OCI-LY3 (cell line): ENCODE results near the gene TCF23.

Source experiments
- H2AFZ ChIP-seq: fragments of 200-600, 300-600 bp; shearing (Covaris generic); 2 replicates; pipeline ENCODE4 v1.6.0; 2014; ENCODE audit warnings: antibody characterized with exemption, low read depth, low read length
- H3K27ac ChIP-seq: fragments of 200-600, 300-600 bp; sonication (generic); 2 replicates; pipeline ENCODE4 v1.5.1; 2014; ENCODE audit warnings: mild to moderate bottlenecking, low read length, moderate library complexity, mixed read lengths
- H3K27me3 ChIP-seq: fragments of 200-600, 300-600 bp; sonication (generic); 2 replicates; pipeline ENCODE4 v1.6.1; 2014; ENCODE audit warnings: low read depth, low read length, mixed read lengths
- H3K36me3 ChIP-seq: fragments of 200-600, 300-600 bp; sonication (generic); replicated peaks from 2 replicates; pipeline ENCODE3; 2014; ENCODE audit warnings: low read depth, low read length, mixed read lengths
- H3K4me1 ChIP-seq: fragments of 300-600, 200-600 bp; sonication (generic); 2 replicates; pipeline ENCODE4 v1.6.1; 2014; ENCODE audit warnings: low read length, mixed read lengths
- H3K4me2 ChIP-seq: fragments of 200-600, 300-600 bp; sonication (generic); 2 replicates; pipeline ENCODE4 v1.6.1; 2014; ENCODE audit warnings: low read length, mixed read lengths
- H3K4me3 ChIP-seq: fragments of 300-600, 200-600 bp; sonication (generic); 2 replicates; pipeline ENCODE4 v1.5.1; 2014; ENCODE audit warnings: antibody characterized with exemption, mild to moderate bottlenecking, low read length, moderate library complexity
- H3K79me2 ChIP-seq: fragments of 300-600, 200-600 bp; shearing (Covaris generic); 2 replicates; pipeline ENCODE4 v1.6.1; 2014; ENCODE audit warnings: mild to moderate bottlenecking, low read length, mixed read lengths
- H3K9ac ChIP-seq: fragments of 300-600, 200-600 bp; shearing (Covaris generic); 2 replicates; pipeline ENCODE4 v1.6.0; 2014; ENCODE audit warnings: mild to moderate bottlenecking, low read length, moderate library complexity
- H3K9me3 ChIP-seq: fragments of 200-600, 300-600 bp; shearing (Covaris generic); 2 replicates; pipeline ENCODE4 v1.6.1; 2014; ENCODE audit warnings: low read length, mixed read lengths; ENCODE audit not compliant: insufficient read depth
- H4K20me1 ChIP-seq: fragments of 200-600, 300-600 bp; sonication (generic); 2 replicates; pipeline ENCODE4 v1.6.1; 2016; ENCODE audit warnings: low read length, mixed read lengths; ENCODE audit not compliant: insufficient read depth
- CTCF ChIP-seq: fragments of 200-600, 300-600 bp; sonication (generic); IDR thresholded peaks from 2 replicates; pipeline ENCODE4 v1.5.1; 2014; ENCODE audit warnings: antibody characterized with exemption, low read length, low read depth
- EZH2phosphoT487 ChIP-seq: fragments of 200-600 bp; shearing (Covaris generic); IDR thresholded peaks from 2 replicates; pipeline ENCODE4 v1.6.1; 2018; ENCODE audit warnings: antibody characterized with exemption, mixed run types, low read depth

Gene TCF23

GRCh38 chr2:27149570-27150405 is 984 bp downstream of the TCF23 start:
- no peaks in the 10 kb centered on the region for H3K36me3 ChIP-seq
- peaks cover 17% of the 10 kb centered on the region for H3K4me1 ChIP-seq
- no peak for TF ChIP-seq CTCF
- no peak for TF ChIP-seq EZH2phosphoT487
- H3K4me2 ChIP-seq: no peak overlapping the region
- H4K20me1 ChIP-seq: no peaks in the 10 kb centered on the region
- H3K27ac ChIP-seq: no peak overlapping the region
- no peak overlapping the region for H3K9ac ChIP-seq
- no peak overlapping the region for H3K4me3 ChIP-seq
- no peaks in the 10 kb centered on the region for H3K27me3 ChIP-seq
- no peaks in the 10 kb centered on the region for H3K9me3 ChIP-seq
- H3K79me2 ChIP-seq: no peaks in the 10 kb centered on the region
- H2AFZ ChIP-seq: no peak overlapping the region

- H3K4me3 ChIP-seq: no peak overlapping the region
- H3K9me3 ChIP-seq: no peaks in the 10 kb centered on the region
- H3K9ac ChIP-seq: no peak overlapping the region
- no peaks in the 10 kb centered on the region for H3K36me3 ChIP-seq
- no peak overlapping the region for H3K4me2 ChIP-seq
- no peaks in the 10 kb centered on the region for H3K27me3 ChIP-seq
- H2AFZ ChIP-seq: no peak overlapping the region
- TF ChIP-seq EZH2phosphoT487 (no peak), CTCF (no peak)
- H3K79me2 ChIP-seq: no peaks in the 10 kb centered on the region
- H3K27ac ChIP-seq: no peak overlapping the region
- H4K20me1 ChIP-seq: no peaks in the 10 kb centered on the region
- peaks cover 17% of the 10 kb centered on the region for H3K4me1 ChIP-seq
These were observed 1.9 kb downstream of the TCF23 start for GRCh38 chr2:27150639-27151230.

- Histone ChIP-seq H3K4me2 (peak overlapping the region; percentile 38), H4K20me1 (no peaks in the 10 kb centered on the region), H3K79me2 (no peaks in the 10 kb centered on the region), H3K4me3 (no peak overlapping the region), H3K4me1 (peaks cover 17% of the 10 kb centered on the region), H3K9me3 (no peaks in the 10 kb centered on the region), H3K27ac (no peak overlapping the region), H3K9ac (no peak overlapping the region), H3K27me3 (no peaks in the 10 kb centered on the region), H2AFZ (no peak overlapping the region), H3K36me3 (no peaks in the 10 kb centered on the region)
- TF ChIP-seq CTCF: no peak
- TF ChIP-seq EZH2phosphoT487: no peak
These were observed 3.4 kb downstream of the TCF23 start for GRCh38 chr2:27152102-27152795.
